Activated CD8-positive, alpha-beta memory T cell treated with anti-CD3 and anti-CD28 coated beads for 4 hours (primary cell): ENCODE data around the gene CDC20.
A peak's percentile ranks its signal among the peaks of the same experiment; 100 is the strongest.

ENCODE experiments used
- DNase-seq, 2 donors: peaks; one replicate each; pipeline ENCODE4 v3.0.0-alpha.2; 2020; ENCODE audit warnings: low read depth in 2 of 2

CDC20 gene

GRCh38 chr1:43329995-43330751, 28.6 kb upstream of the CDC20 start:
- peak in 1 of 2 donors; percentile 10 for DNase-seq

GRCh38 chr1:43331688-43332087, 27.1 kb upstream of the CDC20 start:
- DNase-seq = no peak

GRCh38 chr1:43334453-43335205, 24.2 kb upstream of the CDC20 start:
- no peak for DNase-seq

DNA sequence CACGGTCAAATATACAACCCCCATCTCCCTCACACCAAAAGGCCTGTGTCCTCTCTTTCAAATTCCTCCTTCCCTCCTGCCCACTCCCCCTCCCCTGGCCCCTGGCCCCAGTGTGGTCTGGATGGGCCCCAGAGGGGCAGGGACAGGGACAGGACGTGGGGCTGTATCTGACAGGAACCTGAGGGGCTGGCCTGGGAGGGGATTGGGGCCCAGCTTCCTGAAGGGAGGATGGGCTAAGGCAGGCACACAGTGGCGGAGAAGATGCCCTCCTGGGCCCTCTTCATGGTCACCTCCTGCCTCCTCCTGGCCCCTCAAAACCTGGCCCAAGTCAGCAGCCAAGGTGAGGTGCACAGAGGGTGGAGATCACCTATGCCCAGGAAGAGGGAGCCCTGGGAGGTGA, 21.2 kb upstream of the CDC20 start, which contains the start of gene MPL:
Gene MPL, plus strand, starts transcription at position 231 of the 400 bp plus-strand sequence. Its CDS starts 31 bp downstream, at position 262.
- DNase-seq = no peak

DNA sequence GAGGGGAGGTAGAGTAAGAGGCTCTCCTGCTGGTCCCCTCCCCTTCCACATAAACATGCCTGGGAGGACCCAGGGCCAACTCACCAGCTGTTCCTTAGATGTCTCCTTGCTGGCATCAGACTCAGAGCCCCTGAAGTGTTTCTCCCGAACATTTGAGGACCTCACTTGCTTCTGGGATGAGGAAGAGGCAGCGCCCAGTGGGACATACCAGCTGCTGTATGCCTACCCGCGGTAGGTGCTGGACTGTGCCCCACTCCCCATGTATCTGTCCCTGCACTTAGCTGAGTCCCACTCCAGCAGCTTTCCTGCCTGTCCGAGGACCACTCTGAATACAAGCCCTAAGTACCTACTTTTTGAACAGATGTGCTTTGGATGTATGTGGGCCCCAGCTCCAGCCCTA, 20.8 kb upstream of the CDC20 start:
- no peak for DNase-seq

GRCh38 chr1:43339584-43340232, 19.1 kb upstream of the CDC20 start:
- DNase-seq = no peak

GRCh38 chr1:43340559-43340958, 18.2 kb upstream of the CDC20 start:
- DNase-seq = no peak

- DNase-seq = no peak
Observed at GRCh38 chr1:43344267-43344850, 14.4 kb upstream of the CDC20 start.

DNA sequence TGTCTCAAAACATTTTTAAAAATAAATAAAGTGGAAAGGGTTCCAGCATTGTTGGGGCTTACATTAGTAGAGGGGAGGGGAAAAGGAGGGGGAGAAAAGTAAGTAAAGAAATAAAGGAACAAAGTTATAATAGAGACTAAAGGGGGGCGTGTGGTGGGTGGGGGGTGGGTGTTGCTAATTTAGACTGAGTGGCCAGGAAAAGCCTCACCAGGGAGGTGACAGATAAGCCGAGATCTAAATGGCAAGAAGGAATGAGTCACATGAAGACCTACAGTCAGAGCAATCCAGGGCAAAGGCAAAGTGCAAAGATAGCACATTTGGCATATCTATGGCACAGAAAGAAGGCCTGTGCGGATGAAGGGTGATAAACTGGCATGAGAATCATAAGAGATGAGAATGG, 13.7 kb upstream of the CDC20 start:
- no peak for DNase-seq

GRCh38 chr1:43346636-43347035, 12.1 kb upstream of the CDC20 start:
- no peak for DNase-seq

DNA sequence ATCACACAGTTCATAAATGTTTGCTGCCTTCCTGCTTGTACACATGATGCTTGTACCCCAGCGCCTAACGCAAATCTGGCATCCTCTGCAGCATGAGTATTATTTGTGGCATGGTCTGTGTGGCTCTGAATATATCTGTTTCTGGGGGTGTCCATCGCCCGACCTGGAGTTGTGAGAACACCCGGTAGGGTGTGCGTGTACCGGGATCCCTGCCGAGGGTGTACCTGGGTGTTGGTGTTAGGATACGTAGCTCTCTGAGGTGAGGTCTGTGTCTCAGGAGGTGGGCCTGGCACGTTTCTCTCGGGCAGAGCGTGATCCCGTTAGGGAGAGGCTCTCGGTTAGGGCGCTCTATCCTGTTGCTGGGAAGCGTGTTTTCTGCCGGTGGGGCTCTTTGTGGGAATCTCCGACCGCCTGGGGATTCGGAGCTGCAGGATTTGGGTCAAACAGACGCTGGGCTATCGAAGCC, 10.4 kb upstream of the CDC20 start:
- no peak for DNase-seq

- peak in 1 of 2 donors; percentile 26 for DNase-seq
Observed at GRCh38 chr1:43348809-43349593, 9.8 kb upstream of the CDC20 start.

GRCh38 chr1:43349594-43350306, 9.0 kb upstream of the CDC20 start:
- DNase-seq = no peak

DNA sequence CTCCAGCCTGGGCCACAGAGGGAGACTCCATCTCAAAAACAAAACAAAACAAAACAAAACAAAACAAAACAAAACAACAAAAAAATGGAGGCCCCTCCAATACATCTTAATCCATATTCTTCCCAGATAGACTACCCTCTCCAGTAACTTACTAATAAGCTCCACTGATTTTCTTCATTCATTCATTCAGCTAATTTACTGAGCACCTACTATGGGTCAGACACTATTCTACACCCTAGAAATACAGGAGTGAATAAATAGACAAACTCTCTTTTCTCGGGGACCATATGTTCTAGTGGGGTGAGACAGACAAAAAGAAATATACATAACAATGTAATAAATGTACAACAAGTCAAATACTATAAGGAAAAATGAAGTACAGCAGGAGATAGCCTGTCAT, 7.8 kb upstream of the CDC20 start:
- no peak for DNase-seq

GRCh38 chr1:43351421-43352350, 7.1 kb upstream of the CDC20 start:
- DNase-seq = no peak

DNA sequence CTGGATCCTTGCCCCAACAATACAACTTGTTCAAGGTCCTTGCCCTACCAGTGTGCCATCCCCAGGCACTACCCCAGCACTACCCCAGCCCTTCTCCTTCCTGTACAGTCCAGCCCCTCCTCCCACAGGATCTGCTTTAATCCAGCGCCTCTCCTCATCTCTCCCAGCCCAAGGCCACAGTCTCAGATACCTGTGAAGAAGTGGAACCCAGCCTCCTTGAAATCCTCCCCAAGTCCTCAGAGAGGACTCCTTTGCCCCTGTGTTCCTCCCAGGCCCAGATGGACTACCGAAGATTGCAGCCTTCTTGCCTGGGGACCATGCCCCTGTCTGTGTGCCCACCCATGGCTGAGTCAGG, 6.5 kb upstream of the CDC20 start:
- DNase-seq = no peak

GRCh38 chr1:43352881-43353280, 5.9 kb upstream of the CDC20 start:
- no peak for DNase-seq

DNA sequence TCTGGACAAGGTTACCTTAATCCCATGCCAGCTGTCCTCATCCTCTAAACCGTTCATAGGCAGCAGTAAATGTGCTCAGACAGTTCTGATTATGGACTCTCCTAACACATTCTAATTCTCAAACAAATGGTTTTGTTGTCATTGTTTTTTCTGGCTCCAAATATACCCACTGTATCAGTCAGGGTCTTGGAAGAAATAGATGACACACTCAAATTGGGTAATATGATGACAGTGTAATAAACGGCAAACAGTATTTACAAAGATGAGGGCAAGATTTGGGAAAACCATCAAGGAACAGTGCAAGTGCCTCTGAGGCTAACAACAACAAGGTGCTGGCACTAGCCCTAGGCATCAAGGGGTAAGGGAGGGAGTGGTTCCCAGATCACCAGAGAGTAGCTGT, 4.3 kb upstream of the CDC20 start:
- no peak for DNase-seq

DNA sequence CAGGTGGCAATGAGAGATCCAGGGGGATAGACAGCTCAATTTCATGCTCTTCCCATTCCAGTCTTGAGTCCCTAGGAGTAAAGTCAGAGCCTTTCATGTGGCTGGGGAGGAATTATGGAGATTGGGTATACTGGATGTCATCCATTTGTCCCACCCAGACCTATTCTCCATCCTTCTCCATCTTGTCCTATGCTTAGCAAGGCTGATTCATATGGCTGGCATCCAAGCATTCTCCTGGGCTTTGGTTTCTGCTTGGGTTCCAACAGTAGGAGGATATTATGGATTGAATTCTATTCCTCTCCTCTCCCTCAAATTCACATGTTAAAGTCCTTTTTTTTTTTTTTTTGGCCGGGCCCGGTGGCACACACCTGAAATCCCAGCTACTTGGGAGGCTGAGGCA, 3.8 kb upstream of the CDC20 start:
- DNase-seq = no peak

GRCh38 chr1:43357251-43357650, 1.5 kb upstream of the CDC20 start:
- DNase-seq = no peak
